H9 (cell line): ENCODE results near the gene WDFY1. TPM values are rescaled to one million over a fixed set of nuclear protein-coding genes. Genes with fewer than 3 reads are reported as not detected.
"Not testable (repeated sequence)": the region's sequence is repeated elsewhere in the genome, so short reads cannot be mapped to it uniquely, and the experiment has no call there.

Experiments used
- DNase-seq: peaks from one replicate; pipeline ENCODE4 v3.0.0-alpha.2; 2017
- H2AFZ ChIP-seq: one replicate; pipeline ENCODE4 v1.6.1; 2013; ENCODE audit warnings: mild to moderate bottlenecking, low read length, control low read depth, moderate library complexity
- H2AK5ac ChIP-seq: 2 replicates; pipeline ENCODE4 v1.6.1; 2013; ENCODE audit warnings: low read length, control low read depth, mixed read lengths; ENCODE audit not compliant: insufficient read length
- H2BK120ac ChIP-seq: one replicate; pipeline ENCODE4 v1.6.1; 2013; ENCODE audit warnings: low read depth, mild to moderate bottlenecking, low read length, control low read depth, inconsistent platforms; ENCODE audit not compliant: poor library complexity, severe bottlenecking
- H2BK12ac ChIP-seq: 2 replicates; pipeline ENCODE4 v1.6.1; 2013; ENCODE audit warnings: low read length, control low read depth, mixed read lengths, low read depth; ENCODE audit not compliant: insufficient read length
- H2BK15ac ChIP-seq: 2 replicates; pipeline ENCODE4 v1.6.1; 2013; ENCODE audit warnings: low read depth, low read length, control low read depth
- H2BK20ac ChIP-seq: one replicate; pipeline ENCODE4 v1.6.1; 2013; ENCODE audit warnings: low read depth, mild to moderate bottlenecking, low read length, control low read depth, inconsistent platforms; ENCODE audit not compliant: poor library complexity, severe bottlenecking
- H2BK5ac ChIP-seq: 2 replicates; pipeline ENCODE4 v1.6.1; 2013; ENCODE audit warnings: low read length, control low read depth, mixed read lengths; ENCODE audit not compliant: insufficient read length
- H3K14ac ChIP-seq: 2 replicates; pipeline ENCODE4 v1.6.1; 2013; ENCODE audit warnings: low read length, control low read depth; ENCODE audit not compliant: insufficient read depth
- H3K18ac ChIP-seq: 2 replicates; pipeline ENCODE4 v1.6.1; 2013; ENCODE audit warnings: low read depth, mild to moderate bottlenecking, mixed read lengths, low read length, control low read depth; ENCODE audit not compliant: insufficient read length
- H3K23ac ChIP-seq: 2 replicates; pipeline ENCODE4 v1.6.1; 2013; ENCODE audit warnings: low read length, control low read depth, mixed read lengths, low read depth; ENCODE audit not compliant: insufficient read length
- H3K23me2 ChIP-seq: 2 replicates; pipeline ENCODE4 v1.6.1; 2013; ENCODE audit warnings: low read depth, mild to moderate bottlenecking, mixed read lengths, low read length, control low read depth; ENCODE audit not compliant: insufficient read length, poor library complexity, severe bottlenecking
- H3K27ac ChIP-seq: 2 replicates; pipeline ENCODE4 v1.5.1; 2013; ENCODE audit warnings: low read length, control low read depth, mixed read lengths, low read depth; ENCODE audit not compliant: insufficient read length
- H3K27me3 ChIP-seq: 2 replicates; pipeline ENCODE4 v1.6.1; 2013; ENCODE audit warnings: low read length, control low read depth, inconsistent platforms; ENCODE audit not compliant: insufficient read depth
- H3K4ac ChIP-seq: 2 replicates; pipeline ENCODE4 v1.6.1; 2013; ENCODE audit warnings: low read depth, mild to moderate bottlenecking, control low read depth, inconsistent platforms, low read length, moderate library complexity
- H3K4me1 ChIP-seq: 2 replicates; pipeline ENCODE4 v1.6.1; 2013; ENCODE audit warnings: low read length, control low read depth, inconsistent platforms; ENCODE audit not compliant: insufficient read depth
- H3K4me2 ChIP-seq: 2 replicates; pipeline ENCODE4 v1.6.1; 2013; ENCODE audit warnings: low read length, control low read depth, mixed read lengths; ENCODE audit not compliant: insufficient read length, insufficient read depth
- H3K56ac ChIP-seq: 2 replicates; pipeline ENCODE4 v1.6.1; 2013; ENCODE audit warnings: low read depth, mild to moderate bottlenecking, mixed read lengths, low read length, control low read depth; ENCODE audit not compliant: insufficient read length
- H3K79me1 ChIP-seq: 2 replicates; pipeline ENCODE4 v1.6.1; 2013; ENCODE audit warnings: low read depth, mild to moderate bottlenecking, moderate library complexity, low read length, control low read depth, inconsistent platforms; ENCODE audit not compliant: insufficient read depth, poor library complexity, severe bottlenecking
- H3K79me2 ChIP-seq: 2 replicates; pipeline ENCODE4 v1.6.1; 2013; ENCODE audit warnings: low read length, control low read depth, inconsistent platforms; ENCODE audit not compliant: insufficient read depth
- H3K9ac ChIP-seq: 2 replicates; pipeline ENCODE4 v1.6.1; 2013; ENCODE audit warnings: low read length, control low read depth, mixed read lengths; ENCODE audit not compliant: insufficient read length; ENCODE audit errors: extremely low read depth
- H3K9me3 ChIP-seq: one replicate; pipeline ENCODE4 v1.6.1; 2013; ENCODE audit warnings: low read depth, low read length, inconsistent platforms; ENCODE audit not compliant: control insufficient read depth
- H3T11ph ChIP-seq: one replicate; pipeline ENCODE4 v1.6.1; 2013; ENCODE audit warnings: mild to moderate bottlenecking, low read length, control low read depth, inconsistent platforms
- H4K20me1 ChIP-seq: one replicate; pipeline ENCODE4 v1.6.1; 2013; ENCODE audit not compliant: control insufficient read depth, insufficient read length, insufficient read depth
- H4K5ac ChIP-seq: 2 replicates; pipeline ENCODE4 v1.6.1; 2013; ENCODE audit warnings: low read depth, mild to moderate bottlenecking, mixed read lengths, low read length, control low read depth; ENCODE audit not compliant: insufficient read length
- H4K8ac ChIP-seq: replicated peaks from 2 replicates; pipeline ENCODE4 v1.6.1; 2013; ENCODE audit warnings: low read length, control low read depth, mixed read lengths, low read depth; ENCODE audit not compliant: insufficient read length
- H4K91ac ChIP-seq: 2 replicates; pipeline ENCODE4 v1.6.1; 2013; ENCODE audit warnings: low read depth, mild to moderate bottlenecking, moderate library complexity, mixed read lengths, low read length, control low read depth; ENCODE audit not compliant: insufficient read length
- H3K27ac Mint-ChIP-seq, 3 experiments: 2 replicates in 2 of 3; 3 replicates in 1 of 3; pipeline ENCODE4 v1.8.0; 2020 to 2021; ENCODE audit warnings: mixed read lengths in 3 of 3, mild to moderate bottlenecking in 1 of 3, moderate library complexity in 1 of 3
- H3K27me3 Mint-ChIP-seq: 2 replicates; pipeline ENCODE4 v1.8.0; 2021; ENCODE audit warnings: low read depth, mild to moderate bottlenecking, moderate library complexity, mixed read lengths
- H3K36me3 Mint-ChIP-seq, 3 experiments: 2 replicates in 2 of 3; 3 replicates in 1 of 3; pipeline ENCODE4 v1.8.0; 2020 to 2021; ENCODE audit warnings: low read depth in 3 of 3, mixed read lengths in 3 of 3; ENCODE audit not compliant: insufficient read depth in 1 of 3
- H3K4me1 Mint-ChIP-seq, 2 experiments: 2 replicates each; pipeline ENCODE4 v1.8.0; 2020; ENCODE audit warnings: mixed read lengths in 2 of 2
- H3K4me3 Mint-ChIP-seq, 2 experiments: 2 replicates in 1 of 2; 3 replicates in 1 of 2; pipeline ENCODE4 v1.8.0; 2020 to 2021; ENCODE audit warnings: mild to moderate bottlenecking in 2 of 2, mixed read lengths in 2 of 2, moderate library complexity in 1 of 2
- H3K9me3 Mint-ChIP-seq, 2 experiments: 2 replicates in 1 of 2; 3 replicates in 1 of 2; pipeline ENCODE4 v1.8.0; 2020; ENCODE audit warnings: mild to moderate bottlenecking in 2 of 2, mixed read lengths in 2 of 2, moderate library complexity in 1 of 2
- WGBS: extraction: QIAGEN DNeasy Blood & Tissue Kit; methylation state at CpG from one replicate; pipeline ENCODE4 v1.1.7; 2013; ENCODE audit warnings: missing lambda C conversion rate, low lambda C conversion rate, mixed read lengths; ENCODE audit not compliant: insufficient read length; ENCODE audit errors: extremely low coverage; 5-methylcytosine and 5-hydroxymethylcytosine counted together
- total RNA-seq: library from RNA; stranded (reverse); gene quantifications from 2 replicates; pipeline ENCODE4 v1.2.1, GENCODE V29; 2021
- TF ChIP-seq, protein P1 (sequence below): fragments of 200-600 bp; sonication (generic); conservative IDR thresholded peaks from 3 replicates; pipeline ENCODE4 v1.8.0; 2021; ENCODE audit warnings: antibody characterized with exemption, mild to moderate bottlenecking

WDFY1 gene
- total RNA-seq, 1 experiment from 2014 or later = 54.1 TPM

- no peak overlapping the region for H2BK120ac ChIP-seq
- no peak for DNase-seq
- no peak overlapping the region for H3K23ac ChIP-seq
- Mint-ChIP-seq H3K9me3 (no peaks in the 10 kb centered on the region; a peak in 1 of 5 replicates), H3K27ac (peak overlapping the region in 2 of 3 experiments; percentile 27 to 47; a peak in 2 of 7 replicates), H3K27me3 (no peaks in the 10 kb centered on the region), H3K4me1 (peaks cover 46 to 51% of the 10 kb centered on the region in 2 experiments), H3K4me3 (no peak overlapping the region; a peak in 1 of 5 replicates), H3K36me3 (peaks cover 11 to 16% (median 13%) of the 10 kb centered on the region in 3 experiments)
- no peaks in the 10 kb centered on the region for H3K27me3 ChIP-seq
- no peaks in the 10 kb centered on the region for H4K20me1 ChIP-seq
- H4K5ac ChIP-seq = no peak overlapping the region
- no peaks in the 10 kb centered on the region for H3K9me3 ChIP-seq
- no peak overlapping the region for H2BK15ac ChIP-seq
- no peak overlapping the region for H2BK5ac ChIP-seq
- H3K23me2 ChIP-seq = peaks cover 2% of the 10 kb centered on the region
- H4K91ac ChIP-seq = no peak overlapping the region
- H3K4me1 ChIP-seq = peaks cover 15% of the 10 kb centered on the region
- H3K9ac ChIP-seq = no peak overlapping the region
- peaks cover 27% of the 10 kb centered on the region; the same call in 1 of the 2 replicates for H3K79me2 ChIP-seq
- peaks cover 10% of the 10 kb centered on the region for H3K79me1 ChIP-seq
- H2AK5ac ChIP-seq = no peak overlapping the region
- H3K4me2 ChIP-seq = no peak overlapping the region
- no peak overlapping the region for H2BK12ac ChIP-seq
- H3K4ac ChIP-seq = no peak overlapping the region
- H3K14ac ChIP-seq = no peak overlapping the region; the same call in 1 of the 2 replicates
- H3K18ac ChIP-seq = no peak overlapping the region
- no peak overlapping the region for H3T11ph ChIP-seq
- H4K8ac ChIP-seq = no peak overlapping the region
- H3K56ac ChIP-seq = no peak overlapping the region
- no peak overlapping the region for H3K27ac ChIP-seq
- no peak overlapping the region for H2AFZ ChIP-seq
- TF ChIP-seq, protein P1, sequence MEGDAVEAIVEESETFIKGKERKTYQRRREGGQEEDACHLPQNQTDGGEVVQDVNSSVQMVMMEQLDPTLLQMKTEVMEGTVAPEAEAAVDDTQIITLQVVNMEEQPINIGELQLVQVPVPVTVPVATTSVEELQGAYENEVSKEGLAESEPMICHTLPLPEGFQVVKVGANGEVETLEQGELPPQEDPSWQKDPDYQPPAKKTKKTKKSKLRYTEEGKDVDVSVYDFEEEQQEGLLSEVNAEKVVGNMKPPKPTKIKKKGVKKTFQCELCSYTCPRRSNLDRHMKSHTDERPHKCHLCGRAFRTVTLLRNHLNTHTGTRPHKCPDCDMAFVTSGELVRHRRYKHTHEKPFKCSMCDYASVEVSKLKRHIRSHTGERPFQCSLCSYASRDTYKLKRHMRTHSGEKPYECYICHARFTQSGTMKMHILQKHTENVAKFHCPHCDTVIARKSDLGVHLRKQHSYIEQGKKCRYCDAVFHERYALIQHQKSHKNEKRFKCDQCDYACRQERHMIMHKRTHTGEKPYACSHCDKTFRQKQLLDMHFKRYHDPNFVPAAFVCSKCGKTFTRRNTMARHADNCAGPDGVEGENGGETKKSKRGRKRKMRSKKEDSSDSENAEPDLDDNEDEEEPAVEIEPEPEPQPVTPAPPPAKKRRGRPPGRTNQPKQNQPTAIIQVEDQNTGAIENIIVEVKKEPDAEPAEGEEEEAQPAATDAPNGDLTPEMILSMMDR = no peak
- WGBS = no CpG with 5 or more reads among the region's 12 CpGs
- H2BK20ac ChIP-seq = no peak overlapping the region
These were observed 3.4 kb downstream of the WDFY1 start for GRCh38 chr2:223941579-223942277.

- DNase-seq, H3K4ac ChIP-seq, H2BK15ac ChIP-seq, H3K23me2 ChIP-seq, H3K23ac ChIP-seq, H3K27me3 ChIP-seq, H3K18ac ChIP-seq, H3K9me3 Mint-ChIP-seq, H3K4me3 Mint-ChIP-seq, H4K8ac ChIP-seq, H4K91ac ChIP-seq, H2BK5ac ChIP-seq, H4K5ac ChIP-seq, H3K27me3 Mint-ChIP-seq, H3K4me2 ChIP-seq, H3K27ac Mint-ChIP-seq, H2BK120ac ChIP-seq, H2AK5ac ChIP-seq, H4K20me1 ChIP-seq, H2BK12ac ChIP-seq, H3K56ac ChIP-seq, H3T11ph ChIP-seq, H3K9me3 ChIP-seq, H2AFZ ChIP-seq, H2BK20ac ChIP-seq, H3K14ac ChIP-seq, H3K9ac ChIP-seq, H3K27ac ChIP-seq: not testable (repeated sequence)
- peaks cover 10% of the 10 kb centered on the region for H3K79me1 ChIP-seq
- Mint-ChIP-seq H3K36me3 (peaks cover 11 to 16% (median 13%) of the 10 kb centered on the region in 3 experiments), H3K4me1 (peaks cover 62 to 68% of the 10 kb centered on the region in 2 experiments)
- peaks cover 29% of the 10 kb centered on the region for H3K4me1 ChIP-seq
- no CpG with 5 or more reads among the region's 2 CpGs for WGBS
- peaks cover 45% of the 10 kb centered on the region; the same call in 1 of the 2 replicates for H3K79me2 ChIP-seq
These were observed 5.7 kb downstream of the WDFY1 start for GRCh38 chr2:223939438-223939837.
